AG04450 (cell line): ENCODE data around the gene SIRT7. TPM values are rescaled to one million over a fixed set of nuclear protein-coding genes. Genes with fewer than 3 reads are reported as not detected.

ENCODE experiments used
- CTCF ChIA-PET: fragments of 300-600, 350-600 bp; formaldehyde crosslinking; extraction: SDS; loops from one replicate; lab custom pipeline; 2022; ENCODE audit warnings: antibody characterized with exemption, inconsistent platforms; lab: Charles Lee
- POLR2A ChIA-PET: fragments of 350-600 bp; formaldehyde crosslinking; extraction: SDS; loops from one replicate; lab custom pipeline; 2021; ENCODE audit warnings: antibody characterized with exemption, inconsistent platforms; lab: Yijun Ruan, JAX
- DNase-seq: peaks from one replicate; pipeline ENCODE4 v3.0.0-alpha.2; 2011; ENCODE audit warnings: low read depth, low spot score
- H3K27ac ChIP-seq: one replicate; pipeline ENCODE4 v1.5.1; 2012; ENCODE audit warnings: low read depth, low read length, control low read depth
- H3K27me3 ChIP-seq: one replicate; pipeline ENCODE4 v1.6.0; 2012; ENCODE audit warnings: low read length; ENCODE audit not compliant: control insufficient read depth, insufficient read depth
- H3K4me3 ChIP-seq: 2 replicates; pipeline ENCODE4 v1.5.1; 2011; ENCODE audit warnings: mild to moderate bottlenecking, low read depth, low read length, control low read depth
- H3K9me3 ChIP-seq: 2 replicates; pipeline ENCODE4 v1.5.1; 2012; ENCODE audit warnings: low read length; ENCODE audit not compliant: control insufficient read depth, insufficient read depth
- CTCF ChIP-seq: IDR thresholded peaks from 2 replicates; pipeline ENCODE4 v1.5.1; 2011; ENCODE audit warnings: low read depth, low read length, control low read depth, inconsistent platforms
- polyA plus RNA-seq: library from polyadenylated mRNA; depleted of rRNA; stranded (reverse); fragments of >200 nt; gene quantifications from 2 replicates; pipeline ENCODE4 v1.2.3, GENCODE V29; 2011

SIRT7 gene
- polyA plus RNA-seq, 1 experiment, result 4.3 TPM

GRCh38 chr17:81888988-81889595, 28.9 kb downstream of the SIRT7 start:
- CTCF ChIA-PET, result no interaction called here
- POLR2A ChIA-PET, result no interaction called here

GRCh38 chr17:81888105-81888987, 29.6 kb downstream of the SIRT7 start:
- POLR2A ChIA-PET, result no interaction called here
- Histone ChIP-seq H3K9me3 (no peaks in the 10 kb centered on the region), H3K27ac (no peak overlapping the region), H3K4me3 (no peak overlapping the region), H3K27me3 (no peaks in the 10 kb centered on the region)
- TF ChIP-seq CTCF, result no peak
- DNase-seq, result no peak
- CTCF ChIA-PET, result no interaction called here

More at GRCh38 chr17:81888988-81889595, 28.9 kb downstream of the SIRT7 start:
- no peak overlapping the region; the same call in 1 of the 2 replicates for H3K4me3 ChIP-seq
- no peaks in the 10 kb centered on the region for H3K27me3 ChIP-seq
- no peak for TF ChIP-seq CTCF
- DNase-seq, result no peak
- H3K9me3 ChIP-seq, result no peaks in the 10 kb centered on the region
- no peak overlapping the region for H3K27ac ChIP-seq

DNA sequence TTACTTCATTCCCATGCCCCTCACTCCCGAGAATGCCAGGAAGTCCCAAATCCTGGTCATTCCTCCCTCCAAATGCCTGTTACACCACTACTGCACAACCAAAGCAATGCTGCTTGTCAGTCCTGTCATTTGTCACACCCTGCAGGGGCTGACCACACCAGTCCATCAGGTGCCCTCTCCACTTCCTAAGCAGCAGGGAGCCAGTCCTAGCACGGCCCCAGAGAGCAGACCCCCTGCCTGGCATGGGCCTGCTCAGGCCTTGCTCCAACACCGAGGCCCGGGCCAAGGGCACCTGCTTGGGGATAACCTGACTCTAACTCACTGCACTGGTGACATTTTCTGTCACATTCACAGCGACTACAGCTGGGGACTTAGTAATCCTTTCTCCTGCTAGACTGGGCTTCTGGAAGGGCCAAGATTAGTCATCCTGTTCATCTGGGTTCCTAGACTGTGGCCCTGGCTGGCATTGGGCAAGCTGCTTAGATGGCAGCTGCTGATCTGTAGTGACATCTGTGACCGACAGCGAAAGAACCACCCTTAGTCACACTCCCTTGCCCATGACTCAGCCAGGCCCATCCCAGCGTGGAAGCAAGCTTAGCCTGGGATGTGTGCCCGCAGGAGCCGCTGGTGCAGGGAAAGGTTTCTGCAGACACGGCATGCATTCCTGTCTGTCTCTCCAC, 32.0 kb downstream of the SIRT7 start:
- no peak for TF ChIP-seq CTCF
- no peaks in the 10 kb centered on the region for H3K27me3 ChIP-seq
- H3K27ac ChIP-seq, result peak overlapping the region; percentile 31
- POLR2A ChIA-PET, result no interaction called here
- H3K4me3 ChIP-seq, result no peak overlapping the region
- DNase-seq, result no peak
- CTCF ChIA-PET, result interaction anchor here (1.1 kb wide), 1 partner anchor 13 kb away, joined by 3 read pairs; no protein-coding TSS in a partner anchor
- no peaks in the 10 kb centered on the region for H3K9me3 ChIP-seq

DNA sequence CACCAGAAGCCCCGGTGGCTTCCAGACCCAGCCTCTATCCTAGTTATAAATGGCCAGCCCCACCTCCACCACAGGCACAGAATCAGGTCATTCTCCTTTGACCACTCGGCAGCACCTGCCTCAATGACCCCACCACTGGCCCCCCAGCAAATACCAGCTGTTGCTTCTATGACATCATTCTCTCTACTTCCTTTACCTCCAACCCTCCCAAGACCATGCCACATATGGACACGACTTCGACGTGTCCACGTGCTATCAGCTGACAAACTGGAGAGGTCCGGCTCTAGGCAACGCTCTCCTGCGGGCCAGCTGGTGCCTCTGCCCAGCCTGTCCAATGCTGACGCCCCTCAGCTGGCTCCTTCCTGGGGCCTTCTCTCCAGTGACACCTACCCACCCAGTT, 32.5 kb downstream of the SIRT7 start:
- no peak for TF ChIP-seq CTCF
- Histone ChIP-seq H3K27me3 (no peaks in the 10 kb centered on the region), H3K27ac (no peak overlapping the region), H3K9me3 (no peaks in the 10 kb centered on the region), H3K4me3 (no peak overlapping the region)
- no peak for DNase-seq
- CTCF ChIA-PET, result no interaction called here
- POLR2A ChIA-PET, result no interaction called here
